ENCODE data around the gene PHPT1.

The PHPT1 gene

DNA sequence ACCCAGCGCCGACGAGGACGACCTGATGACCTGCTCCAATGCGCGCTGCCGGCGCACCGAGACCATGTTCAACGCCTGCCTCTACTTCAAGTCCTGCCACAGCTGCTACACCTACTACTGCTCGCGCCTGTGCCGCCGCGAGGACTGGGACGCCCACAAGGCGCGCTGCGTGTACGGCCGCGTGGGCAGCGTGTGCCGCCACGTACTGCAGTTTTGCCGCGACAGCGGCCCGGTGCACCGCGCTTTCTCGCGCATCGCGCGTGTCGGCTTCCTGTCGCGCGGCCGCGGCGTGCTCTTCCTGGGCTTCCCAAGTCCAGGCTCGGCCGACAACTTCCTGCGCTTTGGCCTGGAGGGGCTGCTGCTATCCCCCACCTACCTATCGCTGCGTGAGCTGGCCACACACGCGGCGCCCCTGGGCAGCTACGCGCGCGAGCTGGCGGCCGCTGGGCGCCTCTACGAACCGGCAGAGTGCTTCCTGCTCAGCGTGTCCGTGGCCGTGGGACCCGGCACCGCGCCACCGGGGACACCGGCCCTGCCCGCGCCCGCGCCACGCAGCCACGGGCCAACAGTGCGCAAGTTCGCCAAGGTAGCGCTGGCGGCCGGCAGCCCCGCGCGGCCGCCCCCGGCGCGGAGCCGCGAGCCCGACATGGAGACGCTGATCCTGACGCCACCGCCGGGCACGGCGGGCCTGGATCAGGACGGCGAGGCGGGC, 2.7 kb upstream of the PHPT1 start:
- Histone ChIP-seq H3K27ac (ENCODE audit: low read length) (no peak overlapping the region), H3K27me3 (ENCODE audit: insufficient read depth, low read length, poor library complexity) (no peaks in the 10 kb centered on the region), H3K9me3 (ENCODE audit: insufficient read depth, low read length, severe bottlenecking) (no peaks in the 10 kb centered on the region), H2AFZ (ENCODE audit: low read depth, low read length) (no peak overlapping the region), H3K9ac (ENCODE audit: low read depth, low read length) (no peak overlapping the region), H3K4me3 (ENCODE audit: low read depth in 1 of 2, low read length in 2 of 2) (no peak overlapping the region), H4K20me1 (ENCODE audit: insufficient read depth, low read length) (peaks cover 15% of the 10 kb centered on the region), H3K36me3 (ENCODE audit: insufficient read depth, low read length) (peaks cover 18% of the 10 kb centered on the region), H3K4me1 (ENCODE audit: insufficient read depth, low read length) (peaks cover 33% of the 10 kb centered on the region), H3K79me2 (ENCODE audit: insufficient read depth, low read length) (peaks cover 6% of the 10 kb centered on the region), H3K4me2 (ENCODE audit: insufficient read depth, low read length) (no peak overlapping the region)
- no peak for DNase-seq
- no peak for TF ChIP-seq EZH2 (IDR thresholded peaks at IDR 0.05; ENCODE audit: borderline replicate concordance, low read depth, low read length, severe bottlenecking)
- TF ChIP-seq, protein P1, sequence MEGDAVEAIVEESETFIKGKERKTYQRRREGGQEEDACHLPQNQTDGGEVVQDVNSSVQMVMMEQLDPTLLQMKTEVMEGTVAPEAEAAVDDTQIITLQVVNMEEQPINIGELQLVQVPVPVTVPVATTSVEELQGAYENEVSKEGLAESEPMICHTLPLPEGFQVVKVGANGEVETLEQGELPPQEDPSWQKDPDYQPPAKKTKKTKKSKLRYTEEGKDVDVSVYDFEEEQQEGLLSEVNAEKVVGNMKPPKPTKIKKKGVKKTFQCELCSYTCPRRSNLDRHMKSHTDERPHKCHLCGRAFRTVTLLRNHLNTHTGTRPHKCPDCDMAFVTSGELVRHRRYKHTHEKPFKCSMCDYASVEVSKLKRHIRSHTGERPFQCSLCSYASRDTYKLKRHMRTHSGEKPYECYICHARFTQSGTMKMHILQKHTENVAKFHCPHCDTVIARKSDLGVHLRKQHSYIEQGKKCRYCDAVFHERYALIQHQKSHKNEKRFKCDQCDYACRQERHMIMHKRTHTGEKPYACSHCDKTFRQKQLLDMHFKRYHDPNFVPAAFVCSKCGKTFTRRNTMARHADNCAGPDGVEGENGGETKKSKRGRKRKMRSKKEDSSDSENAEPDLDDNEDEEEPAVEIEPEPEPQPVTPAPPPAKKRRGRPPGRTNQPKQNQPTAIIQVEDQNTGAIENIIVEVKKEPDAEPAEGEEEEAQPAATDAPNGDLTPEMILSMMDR (IDR thresholded peaks at IDR 0.05; ENCODE audit: borderline replicate concordance, extremely low read depth, low read length, poor library complexity, severe bottlenecking) = no peak
- ATAC-seq (ENCODE audit: insufficient read depth, low read depth) = no peak

GRCh38 chr9:136847088-136847825, 2.0 kb upstream of the PHPT1 start:
- ATAC-seq (ENCODE audit: insufficient read depth, low read depth) (no peak), DNase-seq (peak; percentile 31)
- H3K9me3 ChIP-seq (ENCODE audit: insufficient read depth, low read length, severe bottlenecking) = no peaks in the 10 kb centered on the region
- peak overlapping the region; percentile 70 to 98; a peak in 3 of 4 replicates for H3K4me3 ChIP-seq (ENCODE audit: low read depth in 1 of 2, low read length in 2 of 2)
- H3K36me3 ChIP-seq (ENCODE audit: insufficient read depth, low read length) = peaks cover 23% of the 10 kb centered on the region
- H3K27ac ChIP-seq (ENCODE audit: low read length) = no peak overlapping the region
- H3K27me3 ChIP-seq (ENCODE audit: insufficient read depth, low read length, poor library complexity) = no peaks in the 10 kb centered on the region
- TF ChIP-seq EZH2 (IDR thresholded peaks at IDR 0.05; ENCODE audit: borderline replicate concordance, low read depth, low read length, severe bottlenecking) = no peak
- TF ChIP-seq, protein P1 (IDR thresholded peaks at IDR 0.05; ENCODE audit: borderline replicate concordance, extremely low read depth, low read length, poor library complexity, severe bottlenecking) = no peak
- H3K79me2 ChIP-seq (ENCODE audit: insufficient read depth, low read length) = peaks cover 6% of the 10 kb centered on the region
- H2AFZ ChIP-seq (ENCODE audit: low read depth, low read length) = peak overlapping the region; percentile 84; the same call in 1 of the 2 replicates
- peaks cover 15% of the 10 kb centered on the region for H4K20me1 ChIP-seq (ENCODE audit: insufficient read depth, low read length)
- H3K4me2 ChIP-seq (ENCODE audit: insufficient read depth, low read length) = peak overlapping the region; percentile 88
- peaks cover 26% of the 10 kb centered on the region for H3K4me1 ChIP-seq (ENCODE audit: insufficient read depth, low read length)
- peak overlapping the region; percentile 88 for H3K9ac ChIP-seq (ENCODE audit: low read depth, low read length)

- Histone ChIP-seq H3K9me3 (ENCODE audit: insufficient read depth, low read length, severe bottlenecking) (no peaks in the 10 kb centered on the region), H3K4me1 (ENCODE audit: insufficient read depth, low read length) (peaks cover 22% of the 10 kb centered on the region), H3K27ac (ENCODE audit: low read length) (peak overlapping the region; percentile 76), H3K4me2 (ENCODE audit: insufficient read depth, low read length) (peak overlapping the region; percentile 88), H3K9ac (ENCODE audit: low read depth, low read length) (peak overlapping the region; percentile 88), H4K20me1 (ENCODE audit: insufficient read depth, low read length) (peaks cover 15% of the 10 kb centered on the region), H3K79me2 (ENCODE audit: insufficient read depth, low read length) (peaks cover 6% of the 10 kb centered on the region), H3K27me3 (ENCODE audit: insufficient read depth, low read length, poor library complexity) (no peaks in the 10 kb centered on the region), H2AFZ (ENCODE audit: low read depth, low read length) (peak overlapping the region; percentile 84), H3K36me3 (ENCODE audit: insufficient read depth, low read length) (peaks cover 23% of the 10 kb centered on the region), H3K4me3 (ENCODE audit: low read depth in 1 of 2, low read length in 2 of 2) (peak overlapping the region; percentile 70 to 98)
- TF ChIP-seq, protein P1 (IDR thresholded peaks at IDR 0.05; ENCODE audit: borderline replicate concordance, extremely low read depth, low read length, poor library complexity, severe bottlenecking) = no peak
- no peak for TF ChIP-seq EZH2 (IDR thresholded peaks at IDR 0.05; ENCODE audit: borderline replicate concordance, low read depth, low read length, severe bottlenecking)
- ATAC-seq (ENCODE audit: insufficient read depth, low read depth) (peak; percentile 52), DNase-seq (peak; percentile 84)
These were observed 1.3 kb upstream of the PHPT1 start for GRCh38 chr9:136847826-136848392.
